ENCODE measurements around the gene CNTNAP5. TPM values are rescaled to one million over a fixed set of nuclear protein-coding genes. Genes with fewer than 3 reads are reported as not detected.

The CNTNAP5 gene
- total and polyA plus RNA-seq, 2 of the 4 experiments (the other 2 are of a cell fraction) = not detected

DNA sequence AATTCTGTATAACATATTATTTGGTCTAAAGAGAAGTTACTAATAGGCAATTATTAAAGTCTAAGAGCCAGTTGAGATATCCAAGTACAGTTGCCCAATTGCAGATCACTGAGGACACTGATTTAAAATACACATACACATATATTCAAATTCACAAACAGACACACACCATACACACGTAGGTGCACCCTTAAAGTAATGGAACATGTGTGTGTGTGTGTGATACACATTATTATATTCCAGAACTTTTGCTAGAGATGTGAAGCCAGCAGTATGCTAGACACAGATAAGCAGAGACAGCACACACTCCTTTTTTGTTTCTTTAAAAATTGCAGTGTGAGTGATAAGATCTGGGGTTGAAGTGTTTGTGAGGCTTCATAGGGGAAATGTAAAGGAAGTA, 292.5 kb downstream of the CNTNAP5 start:
- Histone ChIP-seq H2BK120ac (ENCODE audit: low read depth, low read length) (no peak overlapping the region), H3K4me1 (ENCODE audit: control insufficient read depth, insufficient read depth, low read length) (no peaks in the 10 kb centered on the region), H3K9me1 (ENCODE audit: insufficient read depth, low read length) (no peaks in the 10 kb centered on the region), H2AFZ (replicated peaks; ENCODE audit: low read length, poor library complexity) (no peak overlapping the region), H3K14ac (replicated peaks; ENCODE audit: low read depth, low read length) (no peak overlapping the region), H2BK15ac (ENCODE audit: low read depth, low read length) (no peak overlapping the region), H3K79me1 (ENCODE audit: low read depth in 1 of 2, low read length in 2 of 2) (no peaks in the 10 kb centered on the region), H3K36me3 (ENCODE audit: control insufficient read depth, insufficient read depth, low read length) (no peaks in the 10 kb centered on the region), H4K8ac (ENCODE audit: low read depth in 2 of 2, low read length in 2 of 2) (no peak overlapping the region), H4K20me1 (ENCODE audit: insufficient read depth, low read length) (no peaks in the 10 kb centered on the region), H3K27me3 (ENCODE audit: control insufficient read depth, insufficient read depth, low read length) (no peaks in the 10 kb centered on the region), H2AK5ac (ENCODE audit: low read depth, low read length) (no peak overlapping the region), H3K4me3 (ENCODE audit: insufficient read depth, low read depth, low read length) (no peak overlapping the region), H4K91ac (ENCODE audit: insufficient read depth, low read depth, low read length) (no peak overlapping the region), H2AK9ac (replicated peaks; ENCODE audit: low read depth, low read length, poor library complexity) (peak overlapping the region; percentile 76), H3K27ac (ENCODE audit: insufficient read depth, low read length) (no peak overlapping the region), H3K9me3 (ENCODE audit: control insufficient read depth, insufficient read depth, low read length) (0 out of 2 replicates have a peak, but pooled peaks cover 10% of the 10 kb centered on the region), H2BK5ac (ENCODE audit: low read depth, low read length, poor library complexity, severe bottlenecking) (no peak overlapping the region), H3K4ac (ENCODE audit: low read depth, low read length) (no peak overlapping the region), H4K5ac (ENCODE audit: low read depth, low read length) (no peak overlapping the region), H3K18ac (ENCODE audit: low read depth, low read length) (no peak overlapping the region), H3K23ac (ENCODE audit: low read depth, low read length) (no peak overlapping the region), H3K56ac (ENCODE audit: extremely low read depth, insufficient read depth, low read length) (no peak overlapping the region), H3K4me2 (ENCODE audit: low read depth, low read length) (no peak overlapping the region), H3K9ac (ENCODE audit: low read depth, low read length) (no peak overlapping the region), H2BK20ac (ENCODE audit: low read depth, low read length) (no peak overlapping the region)
- TF ChIP-seq RAD21 (IDR thresholded peaks at IDR 0.05; ENCODE audit: low read length) (no peak), CHD1 (IDR thresholded peaks at IDR 0.05; ENCODE audit: low read depth, low read length) (no peak), BHLHE40 (IDR thresholded peaks at IDR 0.05; ENCODE audit: low read depth, low read length) (no peak), MAFK (IDR thresholded peaks at IDR 0.05; ENCODE audit: low read depth, low read length) (no peak), RCOR1 (IDR thresholded peaks at IDR 0.05; ENCODE audit: insufficient replicate concordance, low read length) (no peak), SMC3 (IDR thresholded peaks at IDR 0.05; ENCODE audit: low read depth, low read length) (no peak), NFE2L2 (IDR thresholded peaks at IDR 0.05; ENCODE audit: low read depth, low read length) (no peak), CEBPB (IDR thresholded peaks at IDR 0.05; ENCODE audit: low read depth, low read length) (no peak)
- TF ChIP-seq, protein P1, sequence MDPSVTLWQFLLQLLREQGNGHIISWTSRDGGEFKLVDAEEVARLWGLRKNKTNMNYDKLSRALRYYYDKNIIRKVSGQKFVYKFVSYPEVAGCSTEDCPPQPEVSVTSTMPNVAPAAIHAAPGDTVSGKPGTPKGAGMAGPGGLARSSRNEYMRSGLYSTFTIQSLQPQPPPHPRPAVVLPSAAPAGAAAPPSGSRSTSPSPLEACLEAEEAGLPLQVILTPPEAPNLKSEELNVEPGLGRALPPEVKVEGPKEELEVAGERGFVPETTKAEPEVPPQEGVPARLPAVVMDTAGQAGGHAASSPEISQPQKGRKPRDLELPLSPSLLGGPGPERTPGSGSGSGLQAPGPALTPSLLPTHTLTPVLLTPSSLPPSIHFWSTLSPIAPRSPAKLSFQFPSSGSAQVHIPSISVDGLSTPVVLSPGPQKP (IDR thresholded peaks at IDR 0.05; ENCODE audit: borderline replicate concordance, low read depth, low read length) = no peak
- TF ChIP-seq, protein P2, sequence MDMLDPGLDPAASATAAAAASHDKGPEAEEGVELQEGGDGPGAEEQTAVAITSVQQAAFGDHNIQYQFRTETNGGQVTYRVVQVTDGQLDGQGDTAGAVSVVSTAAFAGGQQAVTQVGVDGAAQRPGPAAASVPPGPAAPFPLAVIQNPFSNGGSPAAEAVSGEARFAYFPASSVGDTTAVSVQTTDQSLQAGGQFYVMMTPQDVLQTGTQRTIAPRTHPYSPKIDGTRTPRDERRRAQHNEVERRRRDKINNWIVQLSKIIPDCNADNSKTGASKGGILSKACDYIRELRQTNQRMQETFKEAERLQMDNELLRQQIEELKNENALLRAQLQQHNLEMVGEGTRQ (IDR thresholded peaks at IDR 0.05; ENCODE audit: low read depth, low read length) = no peak
- in situ Hi-C loops (cut with MboI; ENCODE audit: low sequenced_read_pairs) = no loop called here
- no TSS peak for BruUV-seq (replicated peaks)
- no CpG with 5 or more reads among the region's 1 CpG for WGBS, 2 experiments (ENCODE audit: extremely low coverage in 2 of 2, insufficient read length in 1 of 2)
- ChIA-PET CTCF (no interaction called here), POLR2A (ENCODE audit: unreplicated experiment) (no interaction called here)
- ATAC-seq (ENCODE audit: low read depth) (no peak), DNase-seq (no peak)
- intact Hi-C loops (cut with micrococcal nuclease) = no loop called here
- dilution Hi-C loops (cut with HindIII; ENCODE audit: low sequenced_read_pairs, unreplicated experiment) = no loop called here

Data from IMR-90 (cell line).